ENCODE results near the gene ZNF775. TPM values are rescaled to one million over a fixed set of nuclear protein-coding genes. Genes with fewer than 3 reads are reported as not detected.

The ZNF775 gene
- total and polyA plus RNA-seq, 2 of the 13 experiments (the other 11 are each of a cell fraction or from before 2014, with no cell fraction given) = 3.1 to 3.2 TPM

GRCh38 chr7:150369748-150370501 lies 9.2 kb upstream of the ZNF775 start (continued):
- TF ChIP-seq NFAT5 (CRISPR knock-in tag; IDR thresholded peaks at IDR 0.05) = no peak
- no peak for TF ChIP-seq ZSCAN9 (CRISPR knock-in tag; IDR thresholded peaks at IDR 0.05; ENCODE audit: borderline replicate concordance)
- no peak for TF ChIP-seq SAP130 (CRISPR knock-in tag; IDR thresholded peaks at IDR 0.05; ENCODE audit: low read depth)
- no peak for TF ChIP-seq MXD4 (CRISPR knock-in tag; IDR thresholded peaks at IDR 0.05)
- no peak for TF ChIP-seq PAWR (CRISPR knock-in tag; IDR thresholded peaks at IDR 0.05; ENCODE audit: borderline replicate concordance)
- no peak for TF ChIP-seq ZZZ3 (CRISPR knock-in tag; IDR thresholded peaks at IDR 0.05; ENCODE audit: borderline replicate concordance)
- no peak for TF ChIP-seq GLI4 (CRISPR knock-in tag; IDR thresholded peaks at IDR 0.05; ENCODE audit: borderline replicate concordance)
- TF ChIP-seq TGIF2 (CRISPR knock-in tag; IDR thresholded peaks at IDR 0.05) = 0 out of 2 replicates have a peak, but pooled peaks have one; percentile 57
- TF ChIP-seq XBP1 (CRISPR knock-in tag; IDR thresholded peaks at IDR 0.05) = no peak
- no peak for TF ChIP-seq CREM (IDR thresholded peaks at IDR 0.05)
- TF ChIP-seq CREM (CRISPR knock-in tag; IDR thresholded peaks at IDR 0.05) = no peak
- TF ChIP-seq SPEN (CRISPR knock-in tag; IDR thresholded peaks at IDR 0.05; ENCODE audit: low read depth) = no peak
- TF ChIP-seq ZNF468 (CRISPR knock-in tag; IDR thresholded peaks at IDR 0.05) = no peak
- no peak for TF ChIP-seq ZNF660 (CRISPR knock-in tag; IDR thresholded peaks at IDR 0.05; ENCODE audit: borderline replicate concordance, low read depth)
- no peak for TF ChIP-seq MAFF (IDR thresholded peaks at IDR 0.05; ENCODE audit: low read depth, low read length)
